ENCODE measurements around the gene SORT1.
"Not testable (repeated sequence)": the region's sequence is repeated elsewhere in the genome, so short reads cannot be mapped to it uniquely, and the experiment has no call there.

SORT1 gene

GRCh38 chr1:109379907-109380306 is 17.8 kb downstream of the SORT1 start:
- DNase-seq (ENCODE audit: low spot score), result no peak

DNA sequence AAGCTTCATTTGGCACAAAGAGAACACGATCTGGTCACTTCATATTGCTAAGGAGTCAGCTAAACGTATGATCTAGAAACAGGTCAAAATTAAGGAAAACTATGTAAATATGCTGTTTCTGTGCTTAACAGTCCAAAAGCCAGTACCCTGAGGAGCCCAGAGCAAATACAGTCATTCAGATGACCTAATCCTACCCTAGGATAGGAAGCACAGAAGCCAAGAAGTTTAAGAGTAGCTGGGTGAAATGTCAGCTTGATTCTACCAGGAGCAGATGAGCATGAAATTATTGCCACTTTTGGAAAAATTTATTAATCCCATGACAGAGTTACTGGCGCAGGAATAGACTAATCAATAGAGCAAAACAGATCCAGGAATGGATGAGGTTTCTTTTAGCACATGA is 18.3 kb downstream of the SORT1 start:
- no peak for DNase-seq (ENCODE audit: low spot score)

DNA sequence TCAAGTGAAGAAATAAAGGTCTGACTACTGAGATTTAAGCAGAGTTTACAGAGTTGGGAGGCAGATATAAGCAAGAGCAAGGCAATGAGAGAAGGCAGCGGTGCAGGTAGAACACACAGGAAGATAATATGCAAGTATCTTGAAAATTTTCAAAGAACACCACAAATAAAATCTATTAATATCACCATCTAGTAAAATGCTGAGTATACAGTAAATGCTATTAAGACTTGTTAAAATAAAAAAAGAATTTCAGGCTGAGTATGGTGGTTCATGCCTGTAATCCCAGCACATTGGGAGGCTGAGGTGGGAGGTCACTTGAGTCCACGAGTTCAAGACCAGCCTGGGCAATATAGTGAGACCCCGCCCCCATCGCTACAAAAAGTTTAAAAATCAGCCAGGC is 20.0 kb downstream of the SORT1 start:
- DNase-seq (ENCODE audit: low spot score), result no peak

- DNase-seq (ENCODE audit: low spot score), result not testable (repeated sequence)
Observed at GRCh38 chr1:109373696-109374095, 24.0 kb downstream of the SORT1 start.

DNA sequence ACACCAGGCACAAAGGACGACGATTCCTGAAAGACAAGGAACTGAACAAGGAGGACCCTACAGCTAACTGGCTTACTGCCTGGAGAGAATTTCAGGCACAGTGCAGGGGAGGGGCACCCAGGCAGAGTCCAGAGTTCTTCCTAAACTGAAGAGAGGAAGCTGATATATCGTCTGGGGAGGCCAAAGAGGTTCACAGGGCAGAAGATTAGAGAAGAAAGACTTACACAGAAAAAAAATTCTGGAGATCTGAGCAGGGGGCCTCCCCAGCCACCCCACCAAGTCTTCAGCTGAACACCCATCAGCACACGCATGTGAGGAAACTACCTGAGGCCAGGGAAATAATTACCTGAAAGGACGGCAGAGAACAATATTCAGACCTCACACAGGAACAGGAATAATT is 24.6 kb downstream of the SORT1 start:
- DNase-seq (ENCODE audit: low spot score), result no peak

DNA sequence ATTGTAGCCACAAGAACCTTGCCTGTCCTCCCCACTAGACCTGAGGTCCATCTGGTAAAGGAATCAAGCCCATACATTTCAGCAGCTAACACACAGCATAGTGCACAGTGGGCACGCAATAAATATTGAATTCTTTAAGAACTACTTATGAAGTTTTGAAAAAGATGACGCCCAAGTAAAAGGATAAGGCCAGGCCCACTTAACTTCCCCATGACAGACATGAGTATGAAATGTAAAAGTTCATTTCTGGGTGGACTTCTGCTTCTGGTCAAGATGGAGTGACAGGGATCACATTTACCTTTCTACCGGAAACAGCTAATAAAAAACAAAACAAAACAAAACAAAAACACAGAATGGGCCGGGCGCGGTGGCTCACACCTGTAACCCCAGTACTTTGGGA is 25.4 kb downstream of the SORT1 start:
- no peak for DNase-seq (ENCODE audit: low spot score)

GRCh38 chr1:109371341-109371739 is 26.4 kb downstream of the SORT1 start:
- DNase-seq (ENCODE audit: low spot score), result no peak

- peak; percentile 22 for DNase-seq (ENCODE audit: low spot score)
Observed at GRCh38 chr1:109370712-109371340, 26.9 kb downstream of the SORT1 start.

DNA sequence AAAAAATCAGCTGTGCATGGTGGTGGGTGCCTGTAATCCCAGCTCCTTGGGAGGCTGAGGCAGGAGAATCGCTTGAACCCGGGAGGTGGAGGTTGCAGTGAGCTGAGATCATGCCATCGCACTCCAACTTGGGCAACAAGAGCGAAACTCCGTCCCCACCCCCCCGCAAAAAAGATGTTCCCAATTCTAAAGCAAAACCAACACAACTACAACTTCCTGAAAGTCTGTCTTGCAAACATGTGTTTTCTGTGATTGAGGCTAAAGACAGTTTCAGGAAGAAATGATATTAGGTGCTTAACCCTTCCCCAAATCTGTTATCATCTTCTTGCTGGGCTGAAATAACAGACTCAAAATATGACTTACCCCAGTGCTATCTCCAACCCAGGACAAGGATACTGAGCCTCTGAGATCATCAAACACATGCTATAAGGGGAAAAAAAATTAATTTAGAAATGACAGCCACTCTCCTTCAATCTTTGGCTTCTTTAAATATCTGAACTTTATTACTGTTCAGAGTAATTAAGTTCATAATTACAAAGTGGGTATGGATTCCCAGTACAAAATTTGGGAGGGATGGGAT is 28.5 kb downstream of the SORT1 start:
- no peak for DNase-seq (ENCODE audit: low spot score)

GRCh38 chr1:109368464-109368863 is 29.3 kb downstream of the SORT1 start:
- no peak for DNase-seq (ENCODE audit: low spot score)

DNA sequence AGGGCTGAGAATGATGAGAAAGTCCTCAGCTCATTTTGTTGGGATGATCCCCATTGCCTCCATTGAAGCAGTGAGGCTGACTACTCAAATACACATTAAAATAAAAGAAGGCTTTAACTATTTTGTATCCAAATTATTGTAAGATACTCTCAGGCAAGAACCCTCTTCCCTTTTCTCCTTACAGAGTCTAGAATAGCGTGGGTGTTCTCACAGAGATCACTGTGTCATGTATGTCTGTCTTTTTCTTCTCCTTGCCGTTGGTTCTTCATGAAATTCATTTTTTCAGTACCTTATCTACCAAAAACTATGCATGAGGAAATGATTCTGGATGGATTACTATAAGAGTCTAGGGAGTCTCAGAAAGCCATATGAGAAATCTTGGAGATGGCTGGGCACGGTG is 30.1 kb downstream of the SORT1 start:
- DNase-seq (ENCODE audit: low spot score), result no peak

- DNase-seq (ENCODE audit: low spot score), result no peak
Observed at GRCh38 chr1:109365642-109366204, 32.0 kb downstream of the SORT1 start.

- DNase-seq (ENCODE audit: low spot score), result no peak
Observed at GRCh38 chr1:109361649-109362048, 36.1 kb downstream of the SORT1 start.

GRCh38 chr1:109361069-109361468 is 36.6 kb downstream of the SORT1 start:
- DNase-seq (ENCODE audit: low spot score), result no peak

- DNase-seq (ENCODE audit: low spot score), result no peak
Observed at GRCh38 chr1:109357616-109358015, 40.1 kb downstream of the SORT1 start.

- DNase-seq (ENCODE audit: low spot score), result no peak
Observed at GRCh38 chr1:109356915-109357314, 40.8 kb downstream of the SORT1 start.

DNA sequence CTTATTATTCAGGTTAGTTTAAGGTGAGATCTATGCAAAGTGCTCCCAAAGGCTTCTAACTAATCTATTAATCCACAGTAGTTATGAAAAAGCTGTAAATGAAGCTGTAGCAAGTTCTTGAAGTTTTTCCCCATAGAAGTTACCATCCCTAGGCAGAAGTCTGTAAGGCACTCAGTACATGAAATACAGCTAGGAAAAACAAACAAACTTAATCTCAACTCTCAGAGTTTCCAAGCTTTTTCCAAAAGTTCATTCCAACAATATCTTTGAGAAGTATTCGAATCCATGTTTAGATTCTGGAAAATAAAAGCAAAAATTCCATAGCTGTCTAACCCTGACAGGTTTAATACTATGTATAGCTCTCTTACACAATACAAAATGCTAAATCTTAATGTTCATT is 41.2 kb downstream of the SORT1 start:
- DNase-seq (ENCODE audit: low spot score), result no peak

- no peak for DNase-seq (ENCODE audit: low spot score)
Observed at GRCh38 chr1:109354929-109355328, 42.8 kb downstream of the SORT1 start.

GRCh38 chr1:109351457-109351856 is 46.3 kb downstream of the SORT1 start:
- no peak for DNase-seq (ENCODE audit: low spot score)

DNA sequence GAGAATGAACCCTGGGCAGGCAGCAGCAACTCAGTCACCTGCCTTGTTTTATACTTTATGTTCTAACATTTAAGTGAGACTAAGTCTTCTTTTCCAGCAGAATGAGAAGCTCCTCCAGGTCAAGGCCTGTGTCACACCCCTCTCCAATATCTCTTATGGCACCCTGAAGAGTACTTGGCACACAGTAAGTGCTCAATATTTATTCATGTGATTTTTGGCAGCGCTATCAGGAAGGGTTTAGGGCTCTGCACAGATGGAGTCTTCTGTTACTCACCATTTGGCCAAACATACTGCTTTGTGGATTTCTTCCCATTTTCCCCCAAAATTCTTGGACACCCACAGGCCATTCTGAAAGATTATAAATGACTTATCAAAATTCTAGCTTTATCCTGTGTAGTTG is 47.1 kb downstream of the SORT1 start:
- no peak for DNase-seq (ENCODE audit: low spot score)

DNA sequence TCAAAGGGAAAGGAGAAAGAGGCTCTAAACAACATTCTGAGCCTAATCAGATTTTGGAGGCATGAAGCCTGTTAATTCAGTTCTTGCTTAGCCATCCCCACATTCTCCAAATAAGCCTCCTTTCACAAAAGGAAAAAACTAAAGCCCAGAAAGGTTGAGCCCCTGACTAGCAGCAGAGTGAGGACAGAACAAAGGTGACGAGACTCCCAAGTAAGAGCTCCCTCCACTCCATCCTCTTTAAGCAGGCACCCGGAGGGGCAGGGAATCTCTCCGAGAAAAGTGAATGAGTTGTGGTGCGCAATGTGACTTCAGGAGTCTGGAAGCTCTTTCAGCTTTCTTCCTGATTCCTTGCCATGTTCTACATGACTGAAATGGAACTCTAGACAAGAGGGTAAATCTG is 47.5 kb downstream of the SORT1 start:
- no peak for DNase-seq (ENCODE audit: low spot score)

DNA sequence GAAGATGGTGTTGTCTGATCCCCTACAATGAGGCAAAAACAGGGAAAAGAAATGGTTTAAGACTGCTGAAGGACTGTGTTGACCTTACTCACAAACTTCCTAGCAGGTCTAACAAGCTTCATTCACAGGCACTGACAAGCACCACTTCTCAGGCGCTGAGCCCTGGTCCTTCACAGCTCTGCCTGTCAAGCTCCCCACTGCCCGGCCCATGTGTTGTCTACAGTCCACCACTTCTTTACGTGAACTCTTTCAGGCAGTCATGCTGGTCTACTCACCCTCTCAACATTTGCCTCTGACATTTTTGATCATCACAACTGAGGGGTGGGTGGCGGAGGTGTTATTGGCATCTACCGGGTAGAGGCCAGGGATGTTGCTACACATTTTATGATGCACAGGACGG is 50.2 kb downstream of the SORT1 start:
- no peak for DNase-seq (ENCODE audit: low spot score)

DNA sequence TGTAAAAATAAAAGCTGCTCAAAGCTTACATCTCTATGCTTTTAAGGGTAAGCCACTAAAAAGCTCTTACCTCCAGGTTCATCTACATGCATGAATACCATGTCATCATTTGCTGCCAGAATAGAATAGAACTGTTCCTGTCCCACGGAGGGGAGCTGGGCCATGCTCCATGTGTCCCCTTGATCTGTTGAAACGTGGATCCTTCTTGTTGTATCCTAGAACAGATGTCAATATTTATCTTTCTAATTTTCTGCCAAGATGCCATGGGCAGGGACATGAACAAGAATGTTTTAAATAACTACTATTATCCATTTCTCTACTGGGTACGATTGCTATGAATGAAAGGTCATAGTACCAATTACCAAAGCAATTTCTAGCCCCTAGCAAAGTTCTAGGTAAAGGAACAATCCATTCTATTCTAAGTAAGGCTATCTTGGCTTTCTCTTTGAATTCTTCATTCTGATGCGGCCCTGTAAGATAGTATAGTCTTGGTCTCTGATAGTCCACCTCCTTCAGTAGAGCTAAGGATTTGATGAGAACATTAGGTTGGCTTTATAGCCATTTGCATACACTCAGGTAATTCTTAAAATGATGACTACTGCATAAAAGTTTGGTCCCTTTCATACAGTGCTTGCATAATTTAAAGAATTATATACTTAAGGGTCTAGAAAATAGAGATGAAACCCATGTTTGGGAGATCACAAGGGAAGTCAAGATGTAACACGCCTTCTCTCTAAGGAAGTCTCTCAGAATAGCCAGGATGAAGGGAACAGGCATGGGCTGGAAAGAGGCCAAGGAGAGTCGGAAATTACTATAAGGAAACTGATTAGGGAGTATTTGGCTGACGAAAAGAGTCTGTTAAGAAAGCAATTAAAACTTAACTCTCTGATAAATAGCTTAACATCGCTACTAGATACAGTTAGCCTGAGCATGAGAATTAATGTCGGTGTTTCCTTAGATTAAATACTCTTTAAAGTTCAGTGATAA is 55.5 kb downstream of the SORT1 start:
- DNase-seq (ENCODE audit: low spot score), result no peak

Data from RKO (cell line).